HepG2 (cell line): ENCODE data around the gene LRRC4C. TPM values are rescaled to one million over a fixed set of nuclear protein-coding genes. Genes with fewer than 3 reads are reported as not detected.

Source experiments
- ATAC-seq: fragments of 200-7000 bp; cut with Tn5 transposase; 3 replicates; pipeline ENCODE4 v1.9.1; 2020; ENCODE audit warnings: mild to moderate bottlenecking, moderate library complexity
- BruUV-seq: library from RNA; stranded (reverse); fragments of 400-500 nt; replicated peaks from 2 replicates; lab custom pipeline; 2021; lab: Mats Ljungman, UMichigan
- CTCF ChIA-PET: fragments of 300-600 bp; formaldehyde crosslinking; extraction: SDS; loops from one replicate; lab custom pipeline; 2021; ENCODE audit warnings: low total read pairs, inconsistent platforms, low intra/inter-chr PET ratio; lab: Yijun Ruan, JAX
- POLR2A ChIA-PET: fragments of 350-600 bp; sonication (Branson Sonifier 250); formaldehyde crosslinking; loops from one replicate; lab custom pipeline; 2020; ENCODE audit warnings: antibody characterized with exemption, inconsistent platforms; lab: Yijun Ruan, JAX
- DNase-seq: peaks from one replicate; pipeline ENCODE4 v3.0.0-alpha.2; 2015; ENCODE audit warnings: low spot score
- FAIRE-seq: peaks from 3 replicates; lab custom pipeline; 2011; peaks lifted over from hg19 to GRCh38; lab: Jason Lieb, UNC
- H2AFZ ChIP-seq: one replicate; pipeline ENCODE4 v1.6.1; 2011; ENCODE audit warnings: low read length, inconsistent platforms
- H3K27ac ChIP-seq: fragments of 300-600 bp; 3 replicates; pipeline ENCODE4 v1.8.0; 2011; ENCODE audit warnings: mixed run types, mild to moderate bottlenecking, mixed read lengths, low read length, inconsistent platforms; ENCODE audit not compliant: insufficient read depth; ENCODE audit errors: extremely low read length
- H3K27me3 ChIP-seq, 2 experiments: fragments of 200-600 bp in 1 of 2; 2 replicates in 1 of 2; 3 replicates in 1 of 2; pipeline versions ENCODE4 v1.6.0 to v1.8.0; 2011; ENCODE audit warnings: low read length in 2 of 2, mild to moderate bottlenecking in 2 of 2, moderate library complexity in 2 of 2, inconsistent platforms in 1 of 2; ENCODE audit not compliant: insufficient read depth in 2 of 2, control insufficient read depth in 1 of 2
- H3K36me3 ChIP-seq, 2 experiments: fragments of 200-600 bp in 1 of 2; replicated peaks in 1 of 2; 2 replicates in 1 of 2; 3 replicates in 1 of 2; pipeline versions ENCODE4 v1.5.1 to v1.8.0; 2011; ENCODE audit warnings: low read length in 2 of 2, inconsistent platforms in 1 of 2; ENCODE audit not compliant: insufficient read depth in 2 of 2, control insufficient read depth in 1 of 2
- H3K4me1 ChIP-seq: 2 replicates; pipeline ENCODE4 v1.5.1; 2012; ENCODE audit warnings: low read length, inconsistent platforms; ENCODE audit not compliant: insufficient read depth
- H3K4me2 ChIP-seq: 2 replicates; pipeline ENCODE4 v1.6.0; 2011; ENCODE audit warnings: low read depth, low read length, inconsistent platforms
- H3K4me3 ChIP-seq, 3 experiments: fragments of 200-600 bp in 1 of 3; sonication (generic), shearing (Covaris generic) in 1 of 3; replicated peaks in 1 of 3; 2 replicates each; pipeline ENCODE4 v1.5.1; 2011 to 2016; ENCODE audit warnings: low read length in 3 of 3, inconsistent platforms in 2 of 3, low read depth in 2 of 3, mild to moderate bottlenecking in 2 of 3, control low read depth in 1 of 3, mixed read lengths in 1 of 3; ENCODE audit not compliant: insufficient read depth in 1 of 3
- H3K79me2 ChIP-seq: one replicate; pipeline ENCODE4 v1.6.1; 2011; ENCODE audit warnings: low read length, inconsistent platforms; ENCODE audit not compliant: insufficient read depth
- H3K9ac ChIP-seq: 2 replicates; pipeline ENCODE4 v1.6.0; 2011; ENCODE audit warnings: mild to moderate bottlenecking, low read depth, low read length, inconsistent platforms; ENCODE audit not compliant: insufficient read depth
- H3K9me3 ChIP-seq: 2 replicates; pipeline ENCODE4 v1.5.1; 2012; ENCODE audit warnings: mild to moderate bottlenecking, low read length
- H4K20me1 ChIP-seq: 2 replicates; pipeline ENCODE4 v1.6.0; 2011; ENCODE audit warnings: inconsistent platforms, mild to moderate bottlenecking, low read length, moderate library complexity; ENCODE audit not compliant: insufficient read depth
- ADNP ChIP-seq: sonication (generic); formaldehyde crosslinking; IDR thresholded peaks from 2 replicates; pipeline ENCODE4 v1.4.0; 2020; ENCODE audit warnings: missing genetic modification reagents
- AHR ChIP-seq: IDR thresholded peaks from 2 replicates; pipeline ENCODE4 v1.6.1; 2018; ENCODE audit warnings: missing genetic modification reagents, missing compliant biosample characterization
- GABPA ChIP-seq, 2 experiments: IDR thresholded peaks; 2 replicates each; pipeline ENCODE4 v1.6.1; 2011 to 2016; ENCODE audit warnings: low read depth in 2 of 2, low read length in 1 of 2, missing biosample characterization in 1 of 2, missing genetic modification characterization in 1 of 2
- KAT2B ChIP-seq: fragments of 150-350 bp; IDR thresholded peaks from 2 replicates; pipeline ENCODE4 v1.6.1; 2014; ENCODE audit warnings: low read depth, low read length, borderline replicate concordance
- NFKB2 ChIP-seq: sonication (generic); formaldehyde crosslinking; IDR thresholded peaks from 2 replicates; pipeline ENCODE4 v1.4.0; 2020; ENCODE audit warnings: missing genetic modification reagents, borderline replicate concordance
- NFYB ChIP-seq: sonication (generic); formaldehyde crosslinking; IDR thresholded peaks from 2 replicates; pipeline ENCODE4 v1.4.0; 2020; ENCODE audit warnings: missing genetic modification reagents
- PCBP1 ChIP-seq: fragments of 200-400 bp; formaldehyde crosslinking; IDR thresholded peaks from 2 replicates; pipeline ENCODE4 v1.6.1; 2017; ENCODE audit warnings: mild to moderate bottlenecking, low read depth, low read length, borderline replicate concordance
- PLSCR1 ChIP-seq: sonication (generic); formaldehyde crosslinking; IDR thresholded peaks from 2 replicates; pipeline ENCODE4 v1.5.0; 2020; ENCODE audit warnings: missing genetic modification reagents, mild to moderate bottlenecking, borderline replicate concordance
- RBM39 ChIP-seq: fragments of 200-400 bp; formaldehyde crosslinking; IDR thresholded peaks from one replicate; pipeline ENCODE4 v1.6.1; 2018; ENCODE audit warnings: antibody characterized with exemption, mild to moderate bottlenecking, low read depth, low read length; ENCODE audit not compliant: poor library complexity, severe bottlenecking
- REL ChIP-seq: sonication (generic); formaldehyde crosslinking; conservative IDR thresholded peaks from 2 replicates; pipeline ENCODE4 v1.8.0; 2022; ENCODE audit warnings: mild to moderate bottlenecking, missing genetic modification reagents, moderate library complexity
- SNAPC2 ChIP-seq: sonication (generic); formaldehyde crosslinking; IDR thresholded peaks from 2 replicates; pipeline ENCODE4 v1.8.1; 2022; ENCODE audit warnings: mild to moderate bottlenecking, missing genetic modification reagents
- YEATS2 ChIP-seq: sonication (generic); formaldehyde crosslinking; IDR thresholded peaks from 2 replicates; pipeline ENCODE4 v1.4.0; 2020; ENCODE audit warnings: missing genetic modification reagents, borderline replicate concordance
- ZBTB42 ChIP-seq: sonication (generic); formaldehyde crosslinking; IDR thresholded peaks from 2 replicates; pipeline ENCODE4 v1.5.0; 2020; ENCODE audit warnings: mild to moderate bottlenecking, missing genetic modification reagents
- ZFP90 ChIP-seq: sonication (generic); formaldehyde crosslinking; IDR thresholded peaks from 2 replicates; pipeline ENCODE4 v1.8.0; 2022; ENCODE audit warnings: missing genetic modification reagents, mild to moderate bottlenecking, inconsistent platforms, borderline replicate concordance
- ZMYM4 ChIP-seq: sonication (generic); formaldehyde crosslinking; IDR thresholded peaks from 2 replicates; pipeline ENCODE4 v1.8.1; 2023; ENCODE audit warnings: mild to moderate bottlenecking, missing genetic modification reagents
- ZNF3 ChIP-seq: IDR thresholded peaks from 2 replicates; pipeline ENCODE4 v1.7.0; 2017; ENCODE audit warnings: inconsistent platforms
- ZNF326 ChIP-seq: sonication (generic); formaldehyde crosslinking; IDR thresholded peaks from 2 replicates; pipeline ENCODE4 v1.4.0; 2020; ENCODE audit warnings: missing genetic modification reagents, borderline replicate concordance
- ZNF354B ChIP-seq: sonication (generic); formaldehyde crosslinking; IDR thresholded peaks from 2 replicates; pipeline ENCODE4 v1.8.0; 2022; ENCODE audit warnings: mild to moderate bottlenecking, missing genetic modification reagents
- ZNF431 ChIP-seq: sonication (generic); formaldehyde crosslinking; IDR thresholded peaks from 2 replicates; pipeline ENCODE4 v1.9.0; 2022; ENCODE audit warnings: missing genetic modification reagents, low read depth, mild to moderate bottlenecking, borderline replicate concordance
- ZNF672 ChIP-seq: sonication (generic); formaldehyde crosslinking; IDR thresholded peaks from 2 replicates; pipeline ENCODE4 v1.8.1; 2022; ENCODE audit warnings: missing genetic modification reagents
- ZSCAN9 ChIP-seq: IDR thresholded peaks from 2 replicates; pipeline ENCODE4 v1.6.1; 2016; ENCODE audit warnings: borderline replicate concordance
- WGBS: methylation state at CpG from one replicate; pipeline ENCODE4 v1.1.6; 2017; ENCODE audit warnings: low lambda C conversion rate; 5-methylcytosine and 5-hydroxymethylcytosine counted together
- in situ Hi-C: cut with HindIII; loops from 2 replicates; pipeline ENCODE4 v1.10.0; 2017; ENCODE audit warnings: low pct_unique_long_range_greater_than_20kb; ENCODE audit not compliant: extremely low pct_ligation_motif_present
- intact Hi-C: fragments of 100-400 bp; cut with micrococcal nuclease; formaldehyde crosslinking; loops from one replicate; pipeline ENCODE4 v1.10.0; 2022; ENCODE audit not compliant: unreplicated experiment
- polyA plus RNA-seq, 8 experiments: library from polyadenylated mRNA; depleted of rRNA in 3 of 8; stranded (reverse) in 7 of 8; unstranded in 1 of 8; fragments of >200 nt; fragmentation: Illumina TruSeq in 4 of 8; extraction: Trizol in 4 of 8; gene quantifications; 2 replicates each; pipeline versions ENCODE4 v1.2.1 to v1.2.3, GENCODE V29; 2011 to 2016; ENCODE audit warnings: low read depth in 4 of 8, missing spikeins in 1 of 8, mixed read lengths in 1 of 8; ENCODE audit not compliant: insufficient read depth in 1 of 8
- total RNA-seq, 5 experiments: library from RNA; depleted of rRNA; stranded (reverse); fragments of >200 nt; fragmentation: Illumina TruSeq; extraction: Trizol; gene quantifications; 2 replicates each; pipeline ENCODE4 v1.2.3, GENCODE V29; 2016; ENCODE audit warnings: low read depth in 1 of 5

LRRC4C gene
- total and polyA plus RNA-seq, 2 of the 13 experiments (the other 11 are each of a cell fraction or from before 2014, with no cell fraction given) = not detected

DNA sequence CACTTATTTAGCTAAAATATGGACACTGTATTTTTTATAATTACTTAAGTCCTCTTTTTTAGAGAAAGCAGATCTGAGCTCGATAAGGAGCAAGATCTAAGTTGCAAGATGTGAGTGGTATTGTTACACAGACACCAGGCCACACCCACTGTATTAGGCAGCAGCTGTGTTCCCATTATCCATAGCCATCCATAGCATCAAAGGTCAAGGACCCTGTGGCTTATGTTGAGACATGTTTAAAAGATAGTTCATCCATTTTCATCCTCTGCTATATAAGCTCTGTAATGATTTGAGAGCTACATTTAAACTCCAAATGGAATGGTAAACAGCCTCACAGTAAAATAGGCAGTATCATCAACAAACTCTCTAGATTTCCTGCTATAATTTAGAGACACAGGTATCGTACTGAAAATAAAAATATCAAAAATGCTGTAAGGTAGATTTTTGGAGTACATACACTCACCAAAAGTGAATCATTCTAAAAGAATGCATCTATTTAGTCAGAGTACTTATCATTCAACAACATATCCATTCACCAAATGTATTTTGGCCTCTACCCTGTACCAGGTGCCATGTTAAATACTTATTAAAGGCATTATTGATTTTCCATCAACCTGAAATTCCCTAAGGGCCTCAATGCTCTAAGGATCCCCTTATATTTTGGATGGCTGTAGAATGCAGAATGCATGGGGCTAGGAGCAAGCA is 574.0 kb downstream of the LRRC4C start:
- Histone ChIP-seq H4K20me1 (no peaks in the 10 kb centered on the region), H3K9me3 (peaks cover 7% of the 10 kb centered on the region), H3K79me2 (no peaks in the 10 kb centered on the region), H2AFZ (no peak overlapping the region), H3K27ac (no peak overlapping the region), H3K4me3 (no peak overlapping the region), H3K36me3 (no peaks in the 10 kb centered on the region), H3K9ac (no peak overlapping the region), H3K4me2 (no peak overlapping the region), H3K27me3 (no peaks in the 10 kb centered on the region), H3K4me1 (no peaks in the 10 kb centered on the region)
- in situ Hi-C loops (no loop called here), intact Hi-C loops (no loop called here)
- FAIRE-seq (no peak), ATAC-seq (no peak), DNase-seq (no peak)
- CTCF ChIA-PET = no interaction called here
- 2% methylated on average over 2 of the region's 2 CpGs for WGBS
- POLR2A ChIA-PET = no interaction called here
- no peak for TF ChIP-seq PCBP1
- no peak for TF ChIP-seq REL
- no peak for TF ChIP-seq ZMYM4 (CRISPR knock-in tag)
- no TSS peak for BruUV-seq

DNA sequence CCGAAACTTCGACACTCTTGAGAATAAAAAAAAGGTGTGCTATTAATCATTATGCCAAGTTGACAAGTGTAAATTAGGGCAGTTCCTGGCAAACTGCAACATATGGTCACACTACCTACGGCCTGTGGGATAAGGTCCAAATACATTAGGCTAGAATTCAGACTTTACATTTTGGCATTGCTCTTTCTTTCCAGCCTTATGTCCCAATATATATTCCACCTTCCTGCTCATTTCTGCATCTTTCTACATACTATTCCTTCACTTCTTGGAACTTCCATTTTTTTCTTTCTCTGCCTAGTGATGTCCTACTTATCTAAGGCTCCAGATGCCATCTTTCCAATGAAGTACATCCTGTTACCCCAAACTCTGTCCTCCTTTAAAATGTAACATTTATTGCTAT is 577.2 kb downstream of the LRRC4C start:
- Histone ChIP-seq H3K9me3 (peaks cover 7% of the 10 kb centered on the region), H3K36me3 (no peaks in the 10 kb centered on the region), H3K4me2 (no peak overlapping the region), H3K79me2 (no peaks in the 10 kb centered on the region), H3K27me3 (no peaks in the 10 kb centered on the region), H3K4me3 (no peak overlapping the region), H2AFZ (no peak overlapping the region), H3K27ac (no peak overlapping the region), H3K9ac (no peak overlapping the region), H4K20me1 (no peaks in the 10 kb centered on the region), H3K4me1 (no peaks in the 10 kb centered on the region)
- in situ Hi-C loops = no loop called here
- WGBS = 51% methylated on average over 3 of the region's 3 CpGs
- FAIRE-seq (no peak), DNase-seq (no peak), ATAC-seq (no peak)
- BruUV-seq = no TSS peak
- CTCF ChIA-PET = no interaction called here
- POLR2A ChIA-PET = no interaction called here
- intact Hi-C loops = no loop called here
- no peak for TF ChIP-seq SNAPC2 (CRISPR knock-in tag)
- TF ChIP-seq ZBTB42 (CRISPR knock-in tag) = no peak
- no peak for TF ChIP-seq AHR (CRISPR knock-in tag)
- no peak for TF ChIP-seq ADNP (CRISPR knock-in tag)
- TF ChIP-seq NFYB (CRISPR knock-in tag) = no peak
- TF ChIP-seq NFKB2 (CRISPR knock-in tag) = no peak
- TF ChIP-seq ZSCAN9 (CRISPR knock-in tag) = no peak
- TF ChIP-seq ZFP90 = no peak
- TF ChIP-seq ZNF326 = no peak
- TF ChIP-seq GABPA (IDR thresholded peaks at IDR 0.05; ENCODE audit: low read depth, low read length) = no peak
- no peak for TF ChIP-seq GABPA (CRISPR knock-in tag; IDR thresholded peaks at IDR 0.05; ENCODE audit: low read depth)
- TF ChIP-seq ZNF431 (CRISPR knock-in tag) = no peak
- no peak for TF ChIP-seq ZNF3 (CRISPR knock-in tag)
- TF ChIP-seq KAT2B = no peak
- TF ChIP-seq ZNF354B (CRISPR knock-in tag) = no peak
- TF ChIP-seq RBM39 = no peak
- no peak for TF ChIP-seq YEATS2
- no peak for TF ChIP-seq ZNF672 (CRISPR knock-in tag)
- no peak for TF ChIP-seq PLSCR1 (CRISPR knock-in tag)
